GM12865 (cell line): ENCODE measurements around the gene HEATR5B.

Experiments
- DNase-seq: peaks from one replicate; pipeline ENCODE4 v3.0.0; 2010; ENCODE audit warnings: low read depth
- H3K4me3 ChIP-seq: 2 replicates; pipeline ENCODE4 v1.5.1; 2011; ENCODE audit warnings: mild to moderate bottlenecking, low read depth, low read length, control low read depth
- TF ChIP-seq, protein P1 (sequence below): IDR thresholded peaks from 2 replicates; pipeline ENCODE4 v1.5.1; 2011; ENCODE audit warnings: low read length, control low read depth, low read depth, inconsistent platforms; ENCODE audit not compliant: insufficient read depth; ENCODE audit errors: missing control alignments

Gene HEATR5B

DNA sequence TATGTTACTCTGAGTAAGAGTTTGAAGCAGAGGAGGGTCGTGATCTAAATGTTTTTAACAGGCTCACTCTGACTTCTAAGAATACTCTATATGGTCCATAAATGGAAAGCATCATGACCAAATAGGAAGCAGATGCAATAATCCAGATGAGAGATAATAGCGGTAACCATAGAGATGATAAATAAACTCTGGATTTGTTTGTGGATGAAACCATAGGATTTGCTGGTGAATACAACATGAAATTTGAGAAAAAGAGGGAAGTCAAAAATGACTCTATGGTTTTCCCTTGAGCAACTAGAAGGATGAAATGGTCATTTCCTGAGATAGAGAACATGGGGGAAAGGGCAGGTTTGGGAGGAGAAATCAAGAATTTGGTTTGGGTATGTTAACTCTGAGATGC is 3.9 kb downstream of the HEATR5B start:
- no peak overlapping the region for H3K4me3 ChIP-seq
- TF ChIP-seq, protein P1, sequence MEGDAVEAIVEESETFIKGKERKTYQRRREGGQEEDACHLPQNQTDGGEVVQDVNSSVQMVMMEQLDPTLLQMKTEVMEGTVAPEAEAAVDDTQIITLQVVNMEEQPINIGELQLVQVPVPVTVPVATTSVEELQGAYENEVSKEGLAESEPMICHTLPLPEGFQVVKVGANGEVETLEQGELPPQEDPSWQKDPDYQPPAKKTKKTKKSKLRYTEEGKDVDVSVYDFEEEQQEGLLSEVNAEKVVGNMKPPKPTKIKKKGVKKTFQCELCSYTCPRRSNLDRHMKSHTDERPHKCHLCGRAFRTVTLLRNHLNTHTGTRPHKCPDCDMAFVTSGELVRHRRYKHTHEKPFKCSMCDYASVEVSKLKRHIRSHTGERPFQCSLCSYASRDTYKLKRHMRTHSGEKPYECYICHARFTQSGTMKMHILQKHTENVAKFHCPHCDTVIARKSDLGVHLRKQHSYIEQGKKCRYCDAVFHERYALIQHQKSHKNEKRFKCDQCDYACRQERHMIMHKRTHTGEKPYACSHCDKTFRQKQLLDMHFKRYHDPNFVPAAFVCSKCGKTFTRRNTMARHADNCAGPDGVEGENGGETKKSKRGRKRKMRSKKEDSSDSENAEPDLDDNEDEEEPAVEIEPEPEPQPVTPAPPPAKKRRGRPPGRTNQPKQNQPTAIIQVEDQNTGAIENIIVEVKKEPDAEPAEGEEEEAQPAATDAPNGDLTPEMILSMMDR = no peak
- no peak for DNase-seq

DNA sequence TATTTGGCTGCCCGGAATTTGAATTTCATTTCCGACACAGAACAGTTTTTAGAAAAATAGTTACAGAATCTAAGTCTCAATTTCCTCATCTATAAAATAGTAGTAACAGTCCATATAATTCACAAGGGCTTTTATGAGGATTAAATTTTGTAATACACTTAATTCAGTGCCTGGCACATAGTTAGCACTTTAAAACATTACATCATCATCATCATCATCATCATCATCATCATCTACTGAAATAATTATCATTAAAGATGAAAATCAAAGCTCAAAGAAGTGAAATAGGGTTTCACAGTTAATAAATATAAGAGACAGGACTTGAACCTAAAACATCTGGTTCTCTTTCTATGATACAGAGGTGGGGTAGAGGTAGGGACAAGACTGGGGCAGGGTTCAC is 13.2 kb downstream of the HEATR5B start:
- no peak overlapping the region for H3K4me3 ChIP-seq
- TF ChIP-seq, protein P1 = no peak

DNA sequence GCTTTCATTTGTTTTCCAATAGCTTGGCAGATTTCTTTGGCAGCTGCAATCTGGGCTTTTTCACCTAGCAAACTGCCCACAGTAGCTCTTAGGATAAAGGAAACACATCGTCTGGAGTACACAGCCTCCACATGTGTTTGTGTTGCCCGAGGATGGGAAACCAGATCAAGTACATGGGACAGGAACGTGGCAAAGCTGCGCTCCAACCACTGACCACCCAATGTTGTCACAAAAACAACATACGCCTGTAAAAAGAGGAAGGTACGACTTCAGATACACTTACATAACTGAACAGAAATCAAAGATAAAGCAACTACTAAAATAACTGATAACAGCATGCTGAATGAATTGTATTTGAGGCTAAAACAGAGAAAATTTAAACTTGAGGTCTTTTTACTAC is 15.5 kb downstream of the HEATR5B start:
- no peak overlapping the region for H3K4me3 ChIP-seq
- no peak for DNase-seq
- TF ChIP-seq, protein P1 = no peak

More for the DNA sequence above, 13.2 kb downstream of the HEATR5B start:
- DNase-seq = no peak

DNA sequence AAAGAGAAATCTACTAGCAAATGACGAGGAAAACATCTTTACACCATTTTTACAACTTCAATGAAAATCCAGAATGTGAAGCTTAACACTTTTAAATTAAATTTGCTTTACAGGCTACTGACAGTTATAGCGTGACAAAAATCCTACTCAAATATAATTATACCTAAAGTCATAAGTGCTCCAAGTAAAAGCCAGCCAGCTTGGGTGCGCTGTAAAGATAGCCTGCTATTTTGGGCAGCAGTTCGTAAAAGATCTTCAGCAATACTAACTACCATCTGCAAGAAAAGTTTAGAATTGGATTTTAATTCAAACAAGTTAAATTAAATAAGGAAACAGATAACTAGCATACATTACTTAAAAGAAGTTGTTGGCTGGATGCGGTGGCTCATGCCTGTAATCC is 22.4 kb downstream of the HEATR5B start:
- DNase-seq = no peak
- TF ChIP-seq, protein P1 = no peak
- H3K4me3 ChIP-seq = no peak overlapping the region

DNA sequence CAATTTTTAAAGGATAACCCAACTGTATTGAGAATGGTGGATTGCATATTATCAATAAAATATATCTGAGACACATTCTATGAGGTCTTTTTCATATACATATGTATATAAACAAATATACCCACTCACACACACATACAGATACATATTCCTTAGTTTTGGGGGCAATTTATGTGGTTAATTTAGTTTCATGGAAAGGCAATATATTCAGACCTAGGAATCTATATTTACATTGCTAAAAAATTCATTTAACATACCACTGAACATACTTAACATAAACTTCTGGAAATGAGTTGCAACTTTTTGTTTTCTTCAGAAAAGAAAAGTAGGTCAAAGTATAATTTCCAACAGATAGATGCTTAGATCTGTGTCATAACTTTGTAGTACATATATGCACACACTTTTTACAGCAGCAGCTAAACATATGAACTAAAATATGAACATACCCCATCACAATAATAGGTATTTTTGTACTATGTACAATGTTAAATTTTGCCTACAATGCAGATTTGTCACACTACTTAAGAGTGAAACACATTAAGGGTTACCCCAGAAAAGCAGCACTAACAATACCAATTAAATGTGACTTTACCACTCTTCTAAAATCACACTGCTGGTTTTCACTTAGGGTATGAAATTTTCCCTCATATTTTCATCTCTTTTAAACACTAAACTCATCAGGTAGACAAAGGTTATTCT is 23.0 kb downstream of the HEATR5B start:
- TF ChIP-seq, protein P1 = no peak
- H3K4me3 ChIP-seq = no peak overlapping the region
- DNase-seq = no peak

DNA sequence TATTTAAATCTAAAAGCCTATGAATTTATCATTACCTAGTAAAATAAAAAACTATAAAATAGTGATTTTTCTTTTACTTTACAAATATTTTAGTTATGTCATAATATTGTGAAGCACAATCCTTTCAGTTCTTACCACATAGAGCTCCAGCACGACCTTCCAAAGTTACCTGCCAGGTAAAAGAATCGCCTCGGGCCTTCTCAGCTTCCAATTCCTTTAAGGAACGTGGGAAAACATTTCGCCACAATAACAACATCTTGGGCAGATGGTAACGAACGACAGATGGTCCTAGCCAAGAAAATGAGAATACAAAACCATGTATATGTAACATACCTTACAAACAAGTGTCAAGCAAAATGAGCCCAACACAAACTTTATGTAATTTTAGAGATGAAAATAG is 23.7 kb downstream of the HEATR5B start:
- no peak for DNase-seq
- TF ChIP-seq, protein P1 = no peak

DNA sequence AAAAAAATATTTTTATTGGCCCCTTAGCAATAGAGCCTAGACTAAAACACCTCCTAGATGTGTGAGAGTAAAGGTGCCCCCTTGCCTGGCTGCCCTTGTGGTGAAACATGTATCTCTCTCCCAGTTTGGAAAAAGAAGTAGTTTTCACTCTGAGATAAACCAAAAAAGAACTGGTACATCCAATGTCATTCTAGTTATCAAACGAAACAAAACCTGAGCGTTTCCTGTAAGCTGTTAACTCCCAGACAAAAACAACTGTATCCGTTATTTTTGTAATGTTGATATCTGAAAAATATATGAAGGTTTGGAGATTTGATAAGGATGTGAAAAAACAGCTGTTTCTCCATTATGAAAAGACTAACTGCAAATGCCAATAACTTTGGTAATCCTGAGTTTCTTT is 24.3 kb downstream of the HEATR5B start:
- TF ChIP-seq, protein P1 = no peak
- no peak overlapping the region for H3K4me3 ChIP-seq
- DNase-seq = no peak

More for the DNA sequence above, 23.7 kb downstream of the HEATR5B start:
- H3K4me3 ChIP-seq = no peak overlapping the region
